Body of pancreas (tissue), 4 donors: Measurements from ENCODE around the gene RAD21L1. TPM values are rescaled to one million over a fixed set of nuclear protein-coding genes. Genes with fewer than 3 reads are reported as not detected.

Source experiments
- ATAC-seq: fragments of 150-250 bp; one replicate; pipeline ENCODE4 v1.9.1; 2016
- DNase-seq, 4 donors: peaks; one replicate each; pipeline ENCODE4 v3.0.0-alpha.2; 2019
- H3K27ac ChIP-seq, 4 donors: fragments of 200-600 bp; sonication (generic); 1 replicate in 3 of 4; 2 replicates in 1 of 4; pipeline versions ENCODE4 v1.5.1 to v1.6.1; 2016 to 2019; ENCODE audit warnings: mild to moderate bottlenecking in 1 of 4, mixed read lengths in 1 of 4, moderate library complexity in 1 of 4
- H3K27me3 ChIP-seq, 2 donors: fragments of 200-600 bp; sonication (generic); one replicate each; pipeline ENCODE4 v1.6.0; 2016; ENCODE audit warnings: mild to moderate bottlenecking in 1 of 2
- H3K36me3 ChIP-seq, 2 donors: fragments of 200-600 bp; sonication (generic); replicated peaks in 1 of 2; 2 replicates each; pipeline ENCODE4 v1.5.1; 2016; ENCODE audit warnings: low read depth in 2 of 2; ENCODE audit not compliant: insufficient read depth in 1 of 2
- H3K4me1 ChIP-seq: fragments of 200-600 bp; sonication (generic); one replicate; pipeline ENCODE4 v1.6.0; 2016
- H3K4me3 ChIP-seq, 2 donors: fragments of 200-600 bp; sonication (generic); 1 replicate in 1 of 2; 2 replicates in 1 of 2; pipeline ENCODE4 v1.5.1; 2016 to 2019
- H3K9me3 ChIP-seq, 3 donors: fragments of 200-600 bp; sonication (generic); 1 replicate in 2 of 3; 2 replicates in 1 of 3; pipeline ENCODE4 v1.5.1; 2016
- CTCF ChIP-seq, 7 experiments: fragments of 450-650 bp in 4 of 7; fragments of 200-600 bp in 3 of 7; sonication (generic) in 3 of 7; IDR thresholded peaks; one replicate each; pipeline ENCODE4 v1.5.1; 2016 to 2019; ENCODE audit warnings: antibody characterized with exemption in 7 of 7
- POLR2A ChIP-seq, 3 donors: fragments of 450-650 bp; IDR thresholded peaks; one replicate each; pipeline ENCODE4 v1.6.1; 2016; ENCODE audit warnings: antibody characterized with exemption in 3 of 3, mild to moderate bottlenecking in 2 of 3
- WGBS, 2 donors: methylation state at CpG; one replicate each; pipeline ENCODE4 v1.1.5; 2017; 5-methylcytosine and 5-hydroxymethylcytosine counted together
- intact Hi-C: fragments of 100-400 bp; cut with DNase I; formaldehyde crosslinking; loops from one replicate; pipeline ENCODE4 v1.15.1; 2023
- total RNA-seq, 2 donors: library from RNA; depleted of rRNA; stranded (reverse); fragments of >200 nt; gene quantifications; one replicate each; pipeline ENCODE4 v1.1.0, GENCODE V29; 2016

The RAD21L1 gene
- total RNA-seq, 2 donors from 2014 or later = not detected

GRCh38 chr20:1269235-1269634 is 43.4 kb downstream of the RAD21L1 start:
- no peaks in the 10 kb centered on the region for H3K36me3 ChIP-seq
- DNase-seq = no peak
- intact Hi-C loops = no loop called here
- no peak overlapping the region for H3K27ac ChIP-seq
- no peaks in the 10 kb centered on the region for H3K9me3 ChIP-seq
- peaks cover 11% of the 10 kb centered on the region for H3K4me1 ChIP-seq
- TF ChIP-seq CTCF (IDR thresholded peaks at IDR 0.05) = no peak
- TF ChIP-seq POLR2A (IDR thresholded peaks at IDR 0.05) = no peak
- H3K4me3 ChIP-seq = no peak overlapping the region
- ATAC-seq = no peak
- no peaks in the 10 kb centered on the region for H3K27me3 ChIP-seq
- 90 to 93% methylated on average over 8 of the region's 8 CpGs for WGBS, 2 donors

GRCh38 chr20:1269850-1270249 is 44.0 kb downstream of the RAD21L1 start:
- DNase-seq (no peak), ATAC-seq (no peak)
- intact Hi-C loops = no loop called here
- Histone ChIP-seq H3K36me3 (no peaks in the 10 kb centered on the region), H3K27ac (no peak overlapping the region), H3K4me1 (peaks cover 11% of the 10 kb centered on the region), H3K9me3 (no peaks in the 10 kb centered on the region), H3K4me3 (no peak overlapping the region), H3K27me3 (no peaks in the 10 kb centered on the region)
- TF ChIP-seq CTCF (IDR thresholded peaks at IDR 0.05) = no peak
- TF ChIP-seq POLR2A (IDR thresholded peaks at IDR 0.05) = no peak
- 86 to 87% methylated on average over 3 of the region's 3 CpGs for WGBS, 2 donors

DNA sequence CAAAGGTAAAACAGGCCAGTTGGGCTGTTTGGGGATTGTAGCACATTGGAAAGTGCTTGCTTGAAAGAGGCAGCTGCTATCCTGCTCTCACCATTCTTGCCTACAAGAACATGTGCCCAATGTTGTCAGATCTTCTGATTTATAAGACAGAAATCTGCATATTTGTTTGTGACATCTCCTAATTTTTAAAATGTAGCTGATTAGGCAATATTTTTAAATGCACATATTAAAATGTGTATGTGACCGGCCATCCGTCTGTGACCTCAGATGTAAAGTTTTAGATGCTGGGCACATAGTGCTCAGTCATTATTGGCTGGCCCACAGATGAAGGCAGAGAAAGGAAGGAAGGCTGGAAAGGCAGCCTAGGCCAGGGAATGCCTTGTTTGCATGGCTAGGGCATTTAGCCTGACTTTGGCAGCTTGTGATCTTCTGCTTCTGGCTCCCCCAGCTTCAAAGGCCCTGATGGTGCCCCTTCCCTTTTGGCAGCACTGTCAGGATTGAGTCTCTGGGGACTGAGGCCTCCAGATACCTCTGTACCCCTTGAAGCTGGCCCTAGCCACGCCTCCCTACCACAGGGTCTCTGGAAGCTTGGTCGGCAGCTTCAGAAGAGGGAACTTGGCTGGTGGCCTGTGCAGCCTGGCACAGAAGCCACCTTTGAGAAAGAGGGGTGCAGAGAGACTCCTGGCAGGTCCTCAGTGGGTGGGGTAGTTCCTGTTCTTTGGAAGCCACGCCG is 46.7 kb downstream of the RAD21L1 start:
- Histone ChIP-seq H3K4me3 (no peak overlapping the region), H3K9me3 (no peaks in the 10 kb centered on the region), H3K27ac (no peak overlapping the region), H3K27me3 (no peaks in the 10 kb centered on the region), H3K36me3 (no peaks in the 10 kb centered on the region), H3K4me1 (peaks cover under 1% of the 10 kb centered on the region)
- intact Hi-C loops = no loop called here
- WGBS, 2 donors = 67 to 83% methylated on average over 6 of the region's 6 CpGs
- TF ChIP-seq POLR2A (IDR thresholded peaks at IDR 0.05) (no peak), CTCF (IDR thresholded peaks at IDR 0.05) (no peak)
- no peak for DNase-seq
- no peak for ATAC-seq

GRCh38 chr20:1273366-1273765 is 47.5 kb downstream of the RAD21L1 start:
- intact Hi-C loops = no loop called here
- DNase-seq = no peak
- no peak overlapping the region for H3K27ac ChIP-seq

More at GRCh38 chr20:1273366-1273765, 47.5 kb downstream of the RAD21L1 start:
- WGBS, 2 donors = 90 to 92% methylated on average over 2 of the region's 2 CpGs
- Histone ChIP-seq H3K36me3 (no peaks in the 10 kb centered on the region), H3K4me3 (no peak overlapping the region), H3K9me3 (no peaks in the 10 kb centered on the region), H3K27me3 (no peaks in the 10 kb centered on the region), H3K4me1 (no peaks in the 10 kb centered on the region)
- TF ChIP-seq CTCF (IDR thresholded peaks at IDR 0.05) = no peak
- TF ChIP-seq POLR2A (IDR thresholded peaks at IDR 0.05) = no peak
- ATAC-seq = no peak
